ENCODE results near the gene SEC63. TPM values are rescaled to one million over a fixed set of nuclear protein-coding genes. Genes with fewer than 3 reads are reported as not detected.
"Not testable (repeated sequence)": the region's sequence is repeated elsewhere in the genome, so short reads cannot be mapped to it uniquely, and the experiment has no call there.

SEC63 gene
- total and polyA plus RNA-seq, 9 donors: 33.8 to 198 (median 122) TPM

DNA sequence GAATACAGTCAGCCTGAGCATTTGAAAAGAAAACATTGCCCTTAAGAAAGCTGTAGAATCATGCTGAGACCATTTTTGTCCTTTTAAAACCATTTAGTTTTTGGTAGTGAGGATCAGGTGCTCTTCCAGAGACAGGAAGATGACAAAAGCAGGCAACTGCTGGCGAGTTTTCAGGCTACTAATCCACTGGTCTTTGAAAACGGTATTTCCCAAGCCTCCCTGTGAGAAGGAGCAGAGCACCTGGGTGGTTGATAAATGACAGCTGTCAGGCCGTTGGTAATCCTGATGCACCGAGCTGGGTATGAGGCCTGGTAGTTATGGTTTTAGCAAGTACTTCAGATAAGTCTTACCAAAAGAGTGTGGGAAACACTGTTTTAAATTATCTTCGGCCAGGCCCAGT, 10.1 kb upstream of the SEC63 start:
- Histone ChIP-seq H3K27ac (no peak overlapping the region), H3K36me3 (no peaks in the 10 kb centered on the region), H3K4me1 (ENCODE audit: insufficient read depth) (no peaks in the 10 kb centered on the region), H3K9me3 (no peaks in the 10 kb centered on the region), H3K27me3 (no peaks in the 10 kb centered on the region), H3K4me3 (no peak overlapping the region)
- intact Hi-C loops (cut with DNase I): no loop called here
- no peak for TF ChIP-seq POLR2A (IDR thresholded peaks at IDR 0.05)
- TF ChIP-seq CTCF (IDR thresholded peaks at IDR 0.05): no peak
- no peak for TF ChIP-seq EP300 (IDR thresholded peaks at IDR 0.05)
- WGBS, 3 donors: 79 to 82% (median 80%) methylated on average over 5 of the region's 5 CpGs
- no peak for DNase-seq

DNA sequence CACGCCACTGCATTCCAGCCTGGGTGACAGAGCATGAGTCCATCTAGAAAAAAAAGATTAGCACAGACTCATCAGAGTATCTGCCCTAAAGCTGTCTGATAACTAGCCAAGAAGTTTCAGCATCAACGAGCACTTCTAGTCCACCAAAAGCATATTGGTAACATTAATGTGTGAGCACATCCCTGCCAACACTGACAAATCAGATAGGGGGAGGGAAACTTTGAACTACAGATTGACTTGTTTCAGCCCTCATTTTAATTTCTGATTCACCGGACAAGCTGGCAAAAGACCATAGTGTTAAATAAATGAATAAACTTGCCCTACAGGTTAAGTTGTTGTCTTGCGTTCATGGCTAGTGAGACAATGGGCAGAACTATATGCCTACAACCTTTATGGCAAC, 7.7 kb upstream of the SEC63 start:
- Histone ChIP-seq H3K27me3 (no peaks in the 10 kb centered on the region), H3K36me3 (no peaks in the 10 kb centered on the region), H3K9me3 (no peaks in the 10 kb centered on the region), H3K4me3 (no peak overlapping the region), H3K4me1 (ENCODE audit: insufficient read depth) (no peaks in the 10 kb centered on the region), H3K27ac (no peak overlapping the region)
- intact Hi-C loops (cut with DNase I): no loop called here
- WGBS, 3 donors: 77 to 82% (median 77%) methylated on average over 4 of the region's 4 CpGs
- DNase-seq: no peak
- TF ChIP-seq POLR2A (IDR thresholded peaks at IDR 0.05) (no peak), CTCF (IDR thresholded peaks at IDR 0.05) (no peak), EP300 (IDR thresholded peaks at IDR 0.05) (no peak)

DNA sequence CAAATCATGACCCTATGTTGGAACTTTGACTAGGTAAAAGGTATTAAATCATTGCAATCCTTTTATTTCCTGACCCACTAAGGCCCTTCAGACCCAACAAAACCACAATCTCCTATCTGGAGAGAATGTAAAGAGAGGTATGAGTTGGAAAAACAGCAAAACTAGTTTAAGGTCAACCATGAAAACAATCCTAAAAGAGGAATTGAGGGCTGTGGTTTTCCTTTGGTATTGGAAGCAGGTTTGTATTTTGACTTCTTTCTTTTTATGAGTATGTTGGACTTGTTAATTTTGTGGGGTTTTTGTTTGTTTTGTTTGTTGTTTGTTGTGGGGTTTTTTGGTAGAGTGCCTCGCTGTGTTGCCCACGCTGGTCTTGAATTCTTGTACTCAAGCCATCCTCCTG, 4.7 kb upstream of the SEC63 start:
- Histone ChIP-seq H3K9me3 (no peaks in the 10 kb centered on the region), H3K4me3 (no peak overlapping the region), H3K27ac (no peak overlapping the region), H3K27me3 (no peaks in the 10 kb centered on the region), H3K4me1 (ENCODE audit: insufficient read depth) (no peaks in the 10 kb centered on the region), H3K36me3 (no peaks in the 10 kb centered on the region)
- no peak for DNase-seq
- no peak for TF ChIP-seq CTCF (IDR thresholded peaks at IDR 0.05)
- TF ChIP-seq POLR2A (IDR thresholded peaks at IDR 0.05): no peak
- TF ChIP-seq EP300 (IDR thresholded peaks at IDR 0.05): no peak
- WGBS, 3 donors: 33 to 70% (median 36%) methylated on average over 2 of the region's 2 CpGs
- intact Hi-C loops (cut with DNase I): no loop called here

DNA sequence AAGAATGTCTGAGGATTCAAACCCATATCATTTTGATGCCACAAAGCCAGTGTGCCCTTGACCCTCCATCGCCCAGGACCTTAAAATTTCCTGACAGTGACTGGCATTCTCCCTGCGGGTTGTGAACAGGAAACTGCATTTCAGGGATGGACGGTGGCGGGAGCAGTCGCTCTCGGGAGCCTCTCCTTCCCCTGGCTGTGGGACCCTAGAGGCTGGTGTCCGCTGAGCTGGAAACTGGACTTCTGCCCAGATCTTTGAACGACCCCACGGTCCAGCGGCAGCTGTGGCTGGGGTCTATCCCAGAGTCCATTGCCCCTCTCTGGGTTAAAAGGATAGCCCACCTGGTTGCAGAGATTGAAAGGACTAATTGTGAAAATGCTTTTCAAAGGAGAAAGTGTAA, 1.4 kb upstream of the SEC63 start:
- no peak overlapping the region for H3K27ac ChIP-seq
- H3K4me1 ChIP-seq (ENCODE audit: insufficient read depth): peaks cover 10% of the 10 kb centered on the region
- no peaks in the 10 kb centered on the region for H3K27me3 ChIP-seq
- no peaks in the 10 kb centered on the region for H3K9me3 ChIP-seq
- TF ChIP-seq POLR2A (IDR thresholded peaks at IDR 0.05) (no peak), CTCF (IDR thresholded peaks at IDR 0.05) (no peak), EP300 (IDR thresholded peaks at IDR 0.05) (no peak)
- no peaks in the 10 kb centered on the region for H3K36me3 ChIP-seq
- WGBS, 3 donors: 41 to 63% (median 52%) methylated on average over 10 of the region's 10 CpGs
- H3K4me3 ChIP-seq: no peak overlapping the region
- peak in 1 of 5 donors; percentile 33 for DNase-seq
- intact Hi-C loops (cut with DNase I): no loop called here

DNA sequence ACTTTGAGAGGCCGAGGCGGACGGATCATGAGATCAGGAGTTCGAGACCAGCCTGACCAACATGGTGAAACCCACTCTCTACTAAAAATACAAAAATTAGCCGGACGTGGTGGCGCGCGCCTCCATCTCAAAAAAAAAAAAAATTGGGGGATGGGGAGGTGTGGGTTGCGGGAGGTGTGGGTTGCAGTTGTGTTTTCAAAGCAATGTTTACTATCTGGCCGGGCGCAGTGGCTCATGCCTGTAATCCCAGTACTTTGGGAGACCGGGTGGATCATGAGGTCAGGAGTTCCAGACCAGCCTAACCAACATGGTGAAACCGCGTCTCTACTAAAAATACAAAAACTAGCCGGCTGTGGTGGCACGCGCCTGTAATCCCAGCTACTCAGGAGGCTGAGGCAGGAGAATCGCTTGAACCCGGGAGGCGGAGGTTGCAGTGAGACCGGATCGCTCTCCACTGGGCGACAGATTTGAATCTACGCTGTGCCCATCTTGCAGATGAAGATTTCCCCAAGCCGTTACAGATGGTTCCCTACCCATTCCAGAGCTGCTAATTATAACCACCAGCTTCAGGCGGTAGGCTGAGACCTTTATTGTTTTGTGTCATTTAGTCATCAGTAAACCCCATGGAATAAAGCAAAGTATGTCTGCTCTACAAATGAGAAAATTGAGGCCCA, 818 bp upstream of the SEC63 start:
- H3K36me3 ChIP-seq; H3K4me1 ChIP-seq (ENCODE audit: insufficient read depth); H3K9me3 ChIP-seq; intact Hi-C loops (cut with DNase I); H3K27me3 ChIP-seq: not testable (repeated sequence)
- DNase-seq: peak in 1 of 5 donors; percentile 40
- peak overlapping the region in 1 of 2 donors; percentile 63 for H3K27ac ChIP-seq
- WGBS, 3 donors: 72 to 78% (median 73%) methylated on average over 27 of the region's 27 CpGs
- peak overlapping the region; percentile 96 for H3K4me3 ChIP-seq

Measured in ovary (tissue), 9 donors.